Endothelial cell of umbilical vein (primary cell): ENCODE measurements around the gene RPL13. TPM values are rescaled to one million over a fixed set of nuclear protein-coding genes. Genes with fewer than 3 reads are reported as not detected.

Source experiments
- BruUV-seq: library from RNA; stranded (reverse); fragments of 400-500 nt; replicated peaks from 2 replicates; lab custom pipeline; 2021; lab: Mats Ljungman, UMichigan
- CTCF ChIA-PET: fragments of 300-600, 350-600 bp; sonication (Branson Sonifier 250); formaldehyde crosslinking; loops from one replicate; lab custom pipeline; 2021; ENCODE audit warnings: antibody characterized with exemption, inconsistent platforms; lab: Charles Lee
- POLR2A ChIA-PET: fragments of 300-600, 350-600 bp; sonication (Branson Sonifier 250); formaldehyde crosslinking; loops from one replicate; lab custom pipeline; 2021; ENCODE audit warnings: antibody characterized with exemption, inconsistent platforms; lab: Charles Lee
- DNase-seq: peaks from one replicate; pipeline ENCODE4 v3.0.0-alpha.2; 2011; ENCODE audit warnings: low read depth, low spot score
- FAIRE-seq: peaks from 2 replicates; lab custom pipeline; 2011; peaks lifted over from hg19 to GRCh38; lab: Jason Lieb, UNC
- H2AFZ ChIP-seq: 2 replicates; pipeline ENCODE4 v1.6.0; 2012; ENCODE audit warnings: low read depth, low read length, control low read depth, inconsistent platforms
- H3K27ac ChIP-seq: 2 replicates; pipeline ENCODE4 v1.5.1; 2011; ENCODE audit warnings: low read depth, mild to moderate bottlenecking, control low read depth, low read length, moderate library complexity; ENCODE audit not compliant: insufficient read depth
- H3K27me3 ChIP-seq, 2 experiments: 2 replicates each; pipeline versions ENCODE4 v1.6.0 to v1.6.1; 2011; ENCODE audit warnings: low read length in 2 of 2, mixed read lengths in 1 of 2; ENCODE audit not compliant: control insufficient read depth in 2 of 2, insufficient read depth in 2 of 2
- H3K36me3 ChIP-seq, 2 experiments: 2 replicates in 1 of 2; 3 replicates in 1 of 2; pipeline ENCODE4 v1.5.1; 2011; ENCODE audit warnings: low read length in 2 of 2, mild to moderate bottlenecking in 1 of 2, moderate library complexity in 1 of 2; ENCODE audit not compliant: control insufficient read depth in 2 of 2, insufficient read depth in 2 of 2; ENCODE audit errors: extremely low read depth in 1 of 2
- H3K4me1 ChIP-seq: 3 replicates; pipeline ENCODE4 v1.5.1; 2011; ENCODE audit warnings: mild to moderate bottlenecking, low read length; ENCODE audit not compliant: control insufficient read depth, insufficient read depth; ENCODE audit errors: extremely low read depth
- H3K4me2 ChIP-seq: 2 replicates; pipeline ENCODE4 v1.6.1; 2011; ENCODE audit warnings: low read length, control low read depth, mixed read lengths; ENCODE audit not compliant: insufficient read depth
- H3K4me3 ChIP-seq, 3 experiments: fragments of 200-600 bp in 1 of 3; sonication (generic), shearing (Covaris generic) in 1 of 3; replicated peaks in 1 of 3; 2 replicates each; pipeline ENCODE4 v1.5.1; 2011 to 2016; ENCODE audit warnings: control low read depth in 3 of 3, low read length in 3 of 3, mild to moderate bottlenecking in 2 of 3, inconsistent platforms in 1 of 3, low read depth in 1 of 3, moderate library complexity in 1 of 3; ENCODE audit not compliant: insufficient read depth in 1 of 3
- H3K79me2 ChIP-seq: 2 replicates; pipeline ENCODE4 v1.6.0; 2012; ENCODE audit warnings: low read length, inconsistent platforms; ENCODE audit not compliant: control insufficient read depth, insufficient read depth
- H3K9ac ChIP-seq: replicated peaks from 2 replicates; pipeline ENCODE3; 2011; ENCODE audit warnings: low read length, control low read depth; ENCODE audit not compliant: insufficient read depth; ENCODE audit errors: extremely low read depth
- H3K9me1 ChIP-seq: replicated peaks from 3 replicates; pipeline ENCODE4 v1.6.0; 2011; ENCODE audit warnings: mild to moderate bottlenecking, low read length; ENCODE audit not compliant: control insufficient read depth, insufficient read depth; ENCODE audit errors: extremely low read depth
- H3K9me3 ChIP-seq: replicated peaks from 2 replicates; pipeline ENCODE4 v1.5.1; 2012; ENCODE audit warnings: low read length, inconsistent platforms; ENCODE audit not compliant: control insufficient read depth, insufficient read depth
- H4K20me1 ChIP-seq: replicated peaks from 2 replicates; pipeline ENCODE3; 2011; ENCODE audit warnings: mild to moderate bottlenecking, low read length; ENCODE audit not compliant: control insufficient read depth, insufficient read depth; ENCODE audit errors: extremely low read depth
- EZH2 ChIP-seq: IDR thresholded peaks from 2 replicates; pipeline ENCODE4 v1.6.1; 2012; ENCODE audit warnings: borderline replicate concordance, low read depth, mild to moderate bottlenecking, moderate library complexity, low read length, inconsistent platforms; ENCODE audit not compliant: severe bottlenecking
- FOS ChIP-seq: IDR thresholded peaks from 2 replicates; pipeline ENCODE4 v1.6.1; 2011; ENCODE audit warnings: mild to moderate bottlenecking, low read length, moderate library complexity, borderline replicate concordance; ENCODE audit not compliant: insufficient read depth
- GATA2 ChIP-seq: IDR thresholded peaks from 2 replicates; pipeline ENCODE4 v1.7.0; 2011; ENCODE audit warnings: low read depth, mild to moderate bottlenecking, moderate library complexity, mixed read lengths, low read length; ENCODE audit not compliant: insufficient read length, insufficient read depth
- JUN ChIP-seq: IDR thresholded peaks from 2 replicates; pipeline ENCODE4 v1.6.1; 2011; ENCODE audit warnings: borderline replicate concordance, low read depth; ENCODE audit not compliant: insufficient read length, insufficient read depth
- MYC ChIP-seq: IDR thresholded peaks from one replicate; pipeline ENCODE4 v1.6.1; 2011; ENCODE audit warnings: mild to moderate bottlenecking, low read depth, low read length
- POLR2A ChIP-seq: IDR thresholded peaks from 2 replicates; pipeline ENCODE4 v1.6.1; 2012; ENCODE audit warnings: low read depth, mild to moderate bottlenecking, control low read depth, low read length
- POLR2AphosphoS5 ChIP-seq: IDR thresholded peaks from 2 replicates; pipeline ENCODE4 v1.6.1; 2012; ENCODE audit warnings: low read depth, mild to moderate bottlenecking, control low read depth, low read length, moderate library complexity; ENCODE audit not compliant: insufficient read depth
- dilution Hi-C: fragments of 300-500 bp; cut with MboI; formaldehyde crosslinking; loops from one replicate; pipeline ENCODE4 v1.15.0; 2019; ENCODE audit warnings: low sequenced_read_pairs; ENCODE audit not compliant: extremely low pct_ligation_motif_present
- intact Hi-C: fragments of 100-400 bp; cut with micrococcal nuclease; formaldehyde crosslinking; loops from one replicate; pipeline ENCODE4 v1.10.0; 2022
- polyA plus RNA-seq, 4 experiments: library from polyadenylated mRNA; depleted of rRNA in 3 of 4; stranded (reverse) in 3 of 4; unstranded in 1 of 4; fragments of >200 nt; gene quantifications; 2 replicates each; pipeline versions ENCODE4 v1.2.1 to v1.2.3, GENCODE V29; 2011 to 2012; ENCODE audit warnings: missing spikeins in 1 of 4
- total RNA-seq: library from RNA; stranded (reverse); gene quantifications from 2 replicates; pipeline ENCODE4 v1.2.3, GENCODE V29; 2021
- TF ChIP-seq, protein P1 (sequence below), 2 donors: IDR thresholded peaks; 1 replicate in 1 of 2; 2 replicates in 1 of 2; pipeline ENCODE4 v1.5.1; 2011; ENCODE audit warnings: low read length in 2 of 2, mild to moderate bottlenecking in 2 of 2, moderate library complexity in 2 of 2, control low read depth in 1 of 2, inconsistent platforms in 1 of 2, low read depth in 1 of 2; ENCODE audit not compliant: insufficient read depth in 1 of 2; ENCODE audit errors: extremely low read depth in 1 of 2
- TF ChIP-seq, protein P2 (sequence below): IDR thresholded peaks from 2 replicates; pipeline ENCODE4 v1.6.1; 2011; ENCODE audit not compliant: insufficient read depth, insufficient read length

Gene RPL13
- total and polyA plus RNA-seq, 2 donors (not counting 3 experiments of a cell fraction or from before 2014, with no cell fraction given): 1,463 to 5,670 TPM

DNA sequence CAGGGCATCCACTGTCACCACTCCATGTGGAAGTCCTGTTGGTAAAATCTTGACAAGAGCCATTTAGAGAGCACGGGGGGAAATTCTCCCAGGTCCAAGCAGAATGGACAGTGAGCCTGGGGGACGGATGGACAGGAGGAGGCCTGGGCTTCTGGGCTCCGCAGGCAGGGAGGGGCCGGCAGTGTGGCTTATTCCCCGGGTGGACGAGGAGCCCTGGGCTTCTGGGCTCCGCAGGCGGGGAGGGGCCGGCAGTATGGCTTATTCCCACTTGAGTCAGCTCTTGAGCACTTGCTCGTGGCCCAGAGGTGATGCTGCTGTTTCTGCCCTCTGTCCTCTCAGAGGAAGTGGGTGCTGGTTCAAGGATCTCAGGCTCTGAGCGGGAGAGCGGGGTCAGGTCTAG is 22.2 kb upstream of the RPL13 start:
- H3K9me1 ChIP-seq: no peaks in the 10 kb centered on the region
- H2AFZ ChIP-seq: no peak overlapping the region
- peaks cover 0 to 38% of the 10 kb centered on the region in 2 experiments for H3K36me3 ChIP-seq
- BruUV-seq: no TSS peak
- POLR2A ChIA-PET: no interaction called here
- no peaks in the 10 kb centered on the region for H3K9me3 ChIP-seq
- CTCF ChIA-PET: no interaction called here
- no peak overlapping the region for H3K9ac ChIP-seq
- DNase-seq (no peak), FAIRE-seq (no peak)
- H3K4me3 ChIP-seq: no peak overlapping the region
- H3K27me3 ChIP-seq: no peaks in the 10 kb centered on the region
- peaks cover 7% of the 10 kb centered on the region for H3K4me1 ChIP-seq
- no peak overlapping the region for H3K27ac ChIP-seq
- peaks cover 7% of the 10 kb centered on the region for H3K79me2 ChIP-seq
- no peaks in the 10 kb centered on the region for H4K20me1 ChIP-seq
- no peak overlapping the region for H3K4me2 ChIP-seq
- TF ChIP-seq GATA2 (no peak), POLR2AphosphoS5 (no peak), JUN (no peak), POLR2A (no peak), FOS (no peak), MYC (no peak), EZH2 (no peak)
- TF ChIP-seq, protein P1, sequence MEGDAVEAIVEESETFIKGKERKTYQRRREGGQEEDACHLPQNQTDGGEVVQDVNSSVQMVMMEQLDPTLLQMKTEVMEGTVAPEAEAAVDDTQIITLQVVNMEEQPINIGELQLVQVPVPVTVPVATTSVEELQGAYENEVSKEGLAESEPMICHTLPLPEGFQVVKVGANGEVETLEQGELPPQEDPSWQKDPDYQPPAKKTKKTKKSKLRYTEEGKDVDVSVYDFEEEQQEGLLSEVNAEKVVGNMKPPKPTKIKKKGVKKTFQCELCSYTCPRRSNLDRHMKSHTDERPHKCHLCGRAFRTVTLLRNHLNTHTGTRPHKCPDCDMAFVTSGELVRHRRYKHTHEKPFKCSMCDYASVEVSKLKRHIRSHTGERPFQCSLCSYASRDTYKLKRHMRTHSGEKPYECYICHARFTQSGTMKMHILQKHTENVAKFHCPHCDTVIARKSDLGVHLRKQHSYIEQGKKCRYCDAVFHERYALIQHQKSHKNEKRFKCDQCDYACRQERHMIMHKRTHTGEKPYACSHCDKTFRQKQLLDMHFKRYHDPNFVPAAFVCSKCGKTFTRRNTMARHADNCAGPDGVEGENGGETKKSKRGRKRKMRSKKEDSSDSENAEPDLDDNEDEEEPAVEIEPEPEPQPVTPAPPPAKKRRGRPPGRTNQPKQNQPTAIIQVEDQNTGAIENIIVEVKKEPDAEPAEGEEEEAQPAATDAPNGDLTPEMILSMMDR (IDR thresholded peaks at IDR 0.05; ENCODE audit: extremely low read depth in 1 of 2, insufficient read depth in 1 of 2, low read depth in 1 of 2, low read length in 2 of 2): no peak
- TF ChIP-seq, protein P2, sequence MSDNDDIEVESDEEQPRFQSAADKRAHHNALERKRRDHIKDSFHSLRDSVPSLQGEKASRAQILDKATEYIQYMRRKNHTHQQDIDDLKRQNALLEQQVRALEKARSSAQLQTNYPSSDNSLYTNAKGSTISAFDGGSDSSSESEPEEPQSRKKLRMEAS: no peak
- intact Hi-C loops (no loop called here), dilution Hi-C loops (no loop called here)
